Calu3 (cell line): ENCODE data around the gene IPO9. TPM values are rescaled to one million over a fixed set of nuclear protein-coding genes. Genes with fewer than 3 reads are reported as not detected.

Experiments used
- BruUV-seq: library from RNA; stranded (reverse); fragments of 400-500 nt; replicated peaks from 2 replicates; lab custom pipeline; 2021; lab: Mats Ljungman, UMichigan
- CTCF ChIA-PET: fragments of 300-600 bp; sonication (Branson Sonifier 250); formaldehyde crosslinking; loops from one replicate; lab custom pipeline; 2022; ENCODE audit warnings: antibody characterized with exemption; lab: Charles Lee
- DNase-seq: peaks from one replicate; pipeline ENCODE4 v3.0.0; 2022
- H3K27ac Mint-ChIP-seq: one replicate; pipeline ENCODE4 v1.8.0; 2022; ENCODE audit warnings: mixed read lengths; ENCODE audit not compliant: unreplicated experiment
- H3K27me3 Mint-ChIP-seq: one replicate; pipeline ENCODE4 v1.8.0; 2022; ENCODE audit warnings: mixed read lengths; ENCODE audit not compliant: unreplicated experiment
- H3K36me3 Mint-ChIP-seq: one replicate; pipeline ENCODE4 v1.8.0; 2022; ENCODE audit warnings: mild to moderate bottlenecking, moderate library complexity, mixed read lengths; ENCODE audit not compliant: insufficient read depth, unreplicated experiment
- H3K4me1 Mint-ChIP-seq: one replicate; pipeline ENCODE4 v1.8.0; 2022; ENCODE audit warnings: mild to moderate bottlenecking, low read depth, mixed read lengths; ENCODE audit not compliant: unreplicated experiment
- H3K4me3 Mint-ChIP-seq: one replicate; pipeline ENCODE4 v1.8.0; 2022; ENCODE audit warnings: mild to moderate bottlenecking, low read depth, moderate library complexity, mixed read lengths; ENCODE audit not compliant: unreplicated experiment
- H3K9me3 Mint-ChIP-seq: one replicate; pipeline ENCODE4 v1.8.0; 2022; ENCODE audit warnings: low read depth, mixed read lengths; ENCODE audit not compliant: unreplicated experiment
- CTCF ChIP-seq: fragments of 200-600 bp; IDR thresholded peaks from one replicate; pipeline ENCODE4 v1.8.0; 2022; ENCODE audit warnings: antibody characterized with exemption; ENCODE audit not compliant: unreplicated experiment
- intact Hi-C: fragments of 100-400 bp; cut with micrococcal nuclease; formaldehyde crosslinking; loops from one replicate; pipeline ENCODE4 v1.10.0; 2022; ENCODE audit not compliant: unreplicated experiment
- total RNA-seq: library from RNA; stranded (reverse); gene quantifications from 2 replicates; pipeline ENCODE4 v1.2.3, GENCODE V29; 2022

The IPO9 gene
- total RNA-seq, 1 experiment from 2014 or later, result 98.8 TPM

- peaks cover 9% of the 10 kb centered on the region for H3K4me1 Mint-ChIP-seq
- CTCF ChIA-PET, result interaction anchor here (0.5 kb wide), 1 partner anchor 116 kb away, joined by 4 read pairs; no protein-coding TSS in a partner anchor
- H3K27ac Mint-ChIP-seq, result no peak overlapping the region
- no TSS peak for BruUV-seq
- TF ChIP-seq CTCF, result no peak
- DNase-seq, result no peak
- no peaks in the 10 kb centered on the region for H3K36me3 Mint-ChIP-seq
- H3K9me3 Mint-ChIP-seq, result no peaks in the 10 kb centered on the region
- H3K27me3 Mint-ChIP-seq, result no peaks in the 10 kb centered on the region
- no peak overlapping the region for H3K4me3 Mint-ChIP-seq
- intact Hi-C loops, result no loop called here
Observed at GRCh38 chr1:201925301-201925567, 96.3 kb downstream of the IPO9 start.

DNA sequence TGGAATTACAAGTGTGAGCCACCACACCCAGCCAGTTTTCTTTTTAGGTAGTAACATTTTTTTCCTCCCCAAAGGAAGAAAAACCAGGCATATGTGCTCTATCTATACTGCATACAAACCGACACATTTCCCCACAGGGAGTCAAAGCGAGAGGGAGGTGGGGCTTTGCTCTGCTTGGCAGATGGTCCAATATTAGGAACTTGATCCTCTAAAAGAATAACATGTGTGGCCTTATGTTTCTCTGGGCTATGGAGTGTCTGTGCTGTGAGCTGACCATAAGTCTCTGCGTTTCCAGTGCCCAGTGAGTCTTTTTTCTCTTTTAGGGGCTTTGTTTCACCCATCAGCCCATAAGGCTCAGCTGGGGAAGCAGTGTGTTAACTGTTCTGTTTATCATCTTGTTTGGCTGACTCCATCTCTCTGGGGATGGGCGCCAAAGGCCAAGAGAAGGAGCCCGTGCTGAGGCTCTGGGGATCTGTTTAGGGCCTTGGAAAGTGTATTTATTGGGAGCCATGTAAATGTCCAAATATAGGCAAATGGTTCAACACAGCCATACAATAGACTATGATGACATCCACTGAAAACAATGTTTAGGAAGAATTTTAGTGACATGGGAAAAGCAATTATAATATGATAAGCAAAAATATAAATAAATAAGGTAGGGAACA is 97.2 kb downstream of the IPO9 start:
- BruUV-seq, result no TSS peak
- no peak for TF ChIP-seq CTCF
- Mint-ChIP-seq H3K27ac (no peak overlapping the region), H3K9me3 (no peaks in the 10 kb centered on the region), H3K4me3 (no peak overlapping the region), H3K36me3 (no peaks in the 10 kb centered on the region), H3K4me1 (peaks cover 9% of the 10 kb centered on the region), H3K27me3 (no peaks in the 10 kb centered on the region)
- intact Hi-C loops, result no loop called here
- CTCF ChIA-PET, result interaction anchor here (0.6 kb wide), 1 partner anchor 16 kb away, joined by 3 read pairs; no protein-coding TSS in a partner anchor
- DNase-seq, result no peak

GRCh38 chr1:201928266-201928665 is 99.3 kb downstream of the IPO9 start:
- BruUV-seq, result no TSS peak
- CTCF ChIA-PET, result no interaction called here

GRCh38 chr1:201930137-201930536 is 101.2 kb downstream of the IPO9 start:
- TF ChIP-seq CTCF, result no peak
- H3K4me1 Mint-ChIP-seq, result peaks cover 8% of the 10 kb centered on the region
- DNase-seq, result no peak
- no peaks in the 10 kb centered on the region for H3K36me3 Mint-ChIP-seq
- intact Hi-C loops, result no loop called here
- H3K4me3 Mint-ChIP-seq, result no peak overlapping the region
- peaks cover 14% of the 10 kb centered on the region for H3K27me3 Mint-ChIP-seq
- no peaks in the 10 kb centered on the region for H3K9me3 Mint-ChIP-seq
- CTCF ChIA-PET, result no interaction called here
- BruUV-seq, result no TSS peak
- H3K27ac Mint-ChIP-seq, result no peak overlapping the region

More at GRCh38 chr1:201928266-201928665, 99.3 kb downstream of the IPO9 start:
- Mint-ChIP-seq H3K27ac (no peak overlapping the region), H3K27me3 (no peaks in the 10 kb centered on the region), H3K4me3 (no peak overlapping the region), H3K4me1 (peaks cover 9% of the 10 kb centered on the region), H3K9me3 (no peaks in the 10 kb centered on the region), H3K36me3 (no peaks in the 10 kb centered on the region)
- intact Hi-C loops, result no loop called here
- no peak for DNase-seq
- no peak for TF ChIP-seq CTCF
